NCI-H2171 treated with DMSO at 0.1 percent for 48 hours (cell line): Measurements from ENCODE around the gene TFEC.
"Not testable (repeated sequence)": the region's sequence is repeated elsewhere in the genome, so short reads cannot be mapped to it uniquely, and the experiment has no call there.

Source experiments
- DNase-seq: peaks from one replicate; lab custom pipeline; 2025; lab: John Stamatoyannopoulos, UW

Gene TFEC, protein sequence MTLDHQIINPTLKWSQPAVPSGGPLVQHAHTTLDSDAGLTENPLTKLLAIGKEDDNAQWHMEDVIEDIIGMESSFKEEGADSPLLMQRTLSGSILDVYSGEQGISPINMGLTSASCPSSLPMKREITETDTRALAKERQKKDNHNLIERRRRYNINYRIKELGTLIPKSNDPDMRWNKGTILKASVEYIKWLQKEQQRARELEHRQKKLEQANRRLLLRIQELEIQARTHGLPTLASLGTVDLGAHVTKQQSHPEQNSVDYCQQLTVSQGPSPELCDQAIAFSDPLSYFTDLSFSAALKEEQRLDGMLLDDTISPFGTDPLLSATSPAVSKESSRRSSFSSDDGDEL

DNA sequence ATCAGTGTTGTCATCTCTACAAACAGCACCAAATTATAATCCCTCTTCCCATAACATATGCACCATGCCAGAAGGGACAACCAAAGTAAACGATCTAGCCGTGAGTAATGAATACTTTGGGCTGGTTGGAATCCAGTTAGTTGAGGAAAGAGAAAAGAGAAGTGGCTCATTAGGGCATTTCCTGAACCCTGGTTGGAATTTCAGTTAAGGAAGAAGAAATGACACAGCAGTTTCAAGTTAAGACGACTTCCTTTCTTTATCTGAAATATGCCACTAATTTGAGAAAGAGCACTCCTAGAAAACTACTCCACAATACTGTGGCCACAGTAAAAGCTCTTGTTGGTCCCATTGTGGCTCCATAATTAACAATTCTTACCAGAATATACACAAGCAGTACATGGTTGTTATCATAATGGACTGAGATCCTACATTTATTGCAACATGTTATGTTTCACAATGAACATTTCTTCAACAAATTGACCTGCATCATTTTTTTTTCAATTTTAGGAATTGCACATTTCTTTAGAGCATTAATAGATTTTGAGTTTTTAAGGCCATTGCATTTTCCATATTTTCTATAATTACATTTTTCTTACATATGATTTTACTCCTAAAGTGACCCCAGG is at the start of gene TFEC:
Gene TFEC, minus strand, starts transcription at position 113 of the 626 bp plus-strand sequence. CDS start 46,322 bp downstream, outside the sequence.
- no peak for DNase-seq

DNA sequence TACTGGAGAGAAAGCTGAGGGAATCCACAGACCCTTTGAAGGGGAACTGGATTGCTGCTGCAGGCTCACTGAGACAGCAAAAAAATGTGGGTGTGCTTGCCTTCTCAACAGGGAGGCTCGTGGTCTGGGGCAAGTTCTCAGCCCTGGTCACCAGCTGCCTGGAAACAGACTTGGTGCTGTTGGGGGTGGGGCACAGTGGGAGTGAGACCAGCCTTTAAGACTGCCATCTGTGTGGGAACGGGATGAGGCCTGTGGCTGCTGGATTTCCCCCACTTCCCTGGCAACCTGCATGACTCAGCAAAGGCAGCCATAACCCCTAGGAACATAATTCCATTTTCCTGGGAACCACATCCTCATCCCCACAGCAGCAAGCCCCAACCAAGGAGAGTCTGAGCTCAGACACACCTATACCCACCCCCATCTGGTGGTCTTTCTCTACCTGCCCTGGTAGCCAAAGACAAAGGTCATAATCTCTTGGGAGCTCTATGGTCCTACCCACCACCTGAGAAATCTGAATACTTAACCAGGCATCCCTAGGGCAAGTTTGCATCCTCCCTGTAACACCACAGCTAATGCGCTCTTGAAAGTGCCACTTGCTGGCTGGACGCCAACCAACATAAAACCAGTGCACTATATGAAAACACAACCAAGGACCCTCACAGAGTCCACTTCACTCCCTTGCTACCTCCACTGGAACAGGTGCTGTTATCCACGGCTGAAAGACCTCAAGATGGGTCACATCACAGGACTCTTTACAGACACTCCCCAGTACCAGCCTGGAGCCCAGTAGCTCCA is 45.0 kb upstream of the TFEC start:
- DNase-seq, result no peak

DNA sequence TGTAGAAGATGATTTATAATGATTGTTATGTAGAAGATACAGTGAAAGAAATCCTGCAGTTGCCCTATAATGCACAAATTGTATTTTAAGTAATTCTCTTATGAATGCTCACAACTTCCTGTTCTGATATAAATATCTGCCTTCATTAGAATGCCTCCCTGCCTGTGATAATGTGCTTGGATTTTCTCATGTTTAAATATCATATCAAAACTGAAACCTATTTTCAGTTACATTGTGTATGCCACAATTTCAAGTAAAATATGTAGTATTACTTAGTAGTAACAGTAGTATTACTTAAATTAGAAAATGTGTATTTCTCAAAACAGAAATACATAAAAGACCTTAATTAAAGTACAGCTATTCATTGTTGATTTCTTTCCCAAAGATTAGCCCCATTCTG is 41.1 kb upstream of the TFEC start:
- no peak for DNase-seq

DNA sequence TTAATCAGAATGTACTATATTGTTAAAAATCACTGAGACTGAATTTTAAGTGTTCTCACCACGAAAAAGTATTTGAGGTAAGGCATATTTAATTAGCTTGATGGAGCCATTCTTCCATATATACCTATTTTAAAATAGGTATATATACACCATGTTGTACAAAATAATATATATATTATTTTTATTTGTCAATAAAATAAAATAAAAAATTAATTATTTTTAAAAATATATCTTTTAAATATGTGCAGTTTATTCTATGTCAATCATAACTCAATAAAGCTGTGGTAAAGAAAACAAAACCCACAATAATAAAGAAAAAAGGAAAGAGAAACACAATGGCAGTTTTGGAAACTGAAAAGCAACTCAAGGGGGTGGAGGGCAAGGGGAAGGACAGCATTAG is 33.6 kb upstream of the TFEC start:
- no peak for DNase-seq

DNA sequence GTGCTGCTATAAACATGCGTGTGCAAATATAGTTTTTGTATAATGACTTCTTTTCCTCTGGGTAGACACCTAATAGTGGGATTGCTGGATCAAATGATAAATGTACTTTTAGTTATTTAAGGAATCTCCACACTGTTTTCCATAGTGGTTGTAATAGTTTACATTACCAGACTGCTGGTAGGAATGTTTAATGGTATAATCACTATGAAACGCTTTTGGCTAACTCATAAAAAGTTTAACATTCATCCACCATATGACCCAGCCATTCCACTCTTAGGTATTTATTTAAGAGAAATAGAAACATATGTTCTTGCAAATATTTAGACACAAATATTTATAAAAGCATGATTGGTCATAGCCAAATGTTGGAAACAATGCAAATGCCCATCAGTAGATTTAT is 32.1 kb upstream of the TFEC start:
- DNase-seq, result no peak

DNA sequence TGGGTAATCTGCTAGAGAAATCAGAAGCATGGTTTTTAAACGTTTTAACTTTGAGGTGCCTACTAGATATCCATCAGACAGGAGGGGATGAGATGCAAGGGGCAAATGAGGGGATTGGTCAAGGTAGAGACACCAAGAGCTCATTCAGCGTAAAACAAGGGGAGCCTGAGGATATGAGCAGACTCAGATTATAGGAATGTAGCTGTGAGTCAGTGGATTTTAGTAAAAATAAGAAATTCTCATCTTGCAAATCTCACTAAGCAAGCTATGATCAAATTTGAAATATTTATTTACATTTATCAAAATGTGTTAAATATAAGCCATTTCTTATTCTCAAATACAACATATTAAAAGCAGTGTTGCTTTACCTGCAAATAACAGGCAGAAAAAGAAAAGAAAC is 21.4 kb upstream of the TFEC start:
- DNase-seq, result no peak

DNA sequence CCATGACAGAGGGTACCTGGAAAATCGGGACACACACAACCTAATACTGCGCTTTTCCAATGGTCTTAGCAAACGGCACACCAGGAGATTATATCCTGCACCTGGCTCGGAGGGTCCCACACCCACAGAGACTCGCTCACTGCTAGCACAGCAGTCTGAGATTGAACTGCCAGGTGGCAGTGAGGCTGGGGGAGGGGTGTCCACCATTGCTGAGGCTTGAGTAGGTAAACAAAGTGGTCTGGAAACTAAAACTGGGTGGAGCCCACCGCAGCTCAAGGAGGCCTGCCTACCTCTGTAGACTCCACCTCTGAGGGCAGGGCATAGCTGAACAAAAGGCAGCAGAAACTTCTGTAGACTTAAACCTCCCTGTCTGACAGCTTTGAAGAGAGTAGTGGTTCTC is 16.7 kb upstream of the TFEC start:
- not testable (repeated sequence) for DNase-seq

DNA sequence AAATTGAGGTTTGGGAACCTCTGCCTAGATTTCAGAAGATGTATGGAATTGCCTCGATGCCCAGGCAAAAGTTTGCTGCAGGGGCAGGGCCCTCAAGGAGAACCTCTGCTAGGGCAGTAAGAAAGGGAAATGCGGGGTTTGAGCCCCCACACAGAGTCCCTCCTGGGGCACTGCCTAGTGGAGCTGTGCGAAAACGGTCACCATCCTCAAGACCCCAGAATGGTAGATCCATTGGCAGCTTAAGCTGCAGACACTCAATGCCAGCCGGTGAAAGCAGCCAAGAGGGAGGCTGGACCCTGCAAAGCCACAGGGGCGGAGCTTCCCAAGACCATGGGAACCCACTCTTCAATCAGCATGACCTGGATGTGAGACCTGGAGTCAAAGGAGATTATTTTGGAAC is 15.0 kb upstream of the TFEC start:
- DNase-seq, result no peak

DNA sequence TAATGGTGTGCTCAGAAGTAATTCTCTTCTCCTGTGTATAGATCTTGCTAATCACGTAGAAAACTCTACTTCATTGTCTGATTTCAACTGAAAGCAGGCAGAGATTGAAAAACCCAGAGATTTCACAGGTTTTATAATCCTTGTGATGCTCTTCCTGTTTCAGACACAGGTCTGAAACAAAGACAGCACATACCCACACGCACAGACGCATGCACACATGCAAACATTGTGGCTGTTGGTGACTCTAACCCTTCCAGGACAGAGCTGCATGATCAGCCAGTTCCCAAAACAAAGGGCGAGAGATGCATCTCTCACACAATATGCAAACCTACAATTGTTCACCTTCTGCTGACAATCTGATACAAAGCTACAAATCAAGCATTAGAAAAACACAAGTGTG is 11.1 kb upstream of the TFEC start:
- DNase-seq, result no peak

DNA sequence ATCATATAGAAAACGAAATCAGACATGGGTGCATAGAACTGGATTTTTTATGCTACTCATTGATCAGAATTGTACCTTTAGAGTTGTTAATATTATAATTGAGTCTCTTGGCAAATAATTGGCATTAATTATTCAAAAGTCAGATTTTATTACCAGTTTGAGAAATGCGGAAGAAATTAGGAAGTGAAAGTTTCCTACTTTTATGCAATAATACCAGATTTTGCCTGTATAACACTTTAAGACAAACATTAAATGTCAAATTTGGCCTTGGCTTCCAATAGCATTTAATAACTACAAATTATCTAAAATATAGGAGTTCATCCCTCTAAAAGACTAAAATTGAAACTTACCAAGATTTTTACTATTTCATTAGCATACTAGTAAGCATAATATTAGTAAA is 6.8 kb upstream of the TFEC start:
- no peak for DNase-seq

DNA sequence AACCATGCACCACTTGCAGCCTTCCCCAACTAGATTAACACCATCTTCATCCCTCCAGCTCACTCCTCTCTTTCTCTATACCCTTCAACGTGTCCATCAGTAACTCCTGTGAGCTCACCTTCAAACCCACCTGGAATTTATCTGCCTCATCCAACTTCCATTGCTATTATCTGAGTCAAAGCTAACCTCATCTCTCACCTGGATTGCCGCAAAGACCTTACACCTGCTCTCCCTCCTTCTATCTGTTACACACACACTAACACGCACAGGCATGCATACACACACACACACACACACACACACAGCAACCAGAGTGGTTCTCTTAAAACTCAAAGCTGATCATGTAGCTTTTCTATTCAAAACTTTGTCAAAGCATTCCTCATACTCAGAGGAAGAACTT is 3.8 kb upstream of the TFEC start:
- DNase-seq, result no peak

DNA sequence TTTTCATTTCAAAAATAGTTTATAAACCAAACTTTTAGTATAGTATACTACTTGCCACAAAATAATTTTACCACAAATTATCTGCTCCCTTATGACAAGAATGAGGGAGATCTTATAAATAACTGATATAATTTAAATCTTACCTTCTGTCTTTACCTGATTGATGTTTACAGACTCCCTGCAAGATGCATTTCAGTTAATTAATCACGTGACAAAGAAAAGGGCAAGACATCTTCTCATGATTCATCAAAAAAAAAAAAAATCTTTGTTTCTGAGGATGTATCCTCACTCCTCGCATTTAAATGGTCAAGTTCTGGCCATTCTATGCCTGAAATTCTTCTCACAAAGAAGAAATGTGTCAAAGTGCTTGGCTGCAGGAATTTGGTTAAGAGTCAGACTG is 2.3 kb upstream of the TFEC start:
- no peak for DNase-seq

DNA sequence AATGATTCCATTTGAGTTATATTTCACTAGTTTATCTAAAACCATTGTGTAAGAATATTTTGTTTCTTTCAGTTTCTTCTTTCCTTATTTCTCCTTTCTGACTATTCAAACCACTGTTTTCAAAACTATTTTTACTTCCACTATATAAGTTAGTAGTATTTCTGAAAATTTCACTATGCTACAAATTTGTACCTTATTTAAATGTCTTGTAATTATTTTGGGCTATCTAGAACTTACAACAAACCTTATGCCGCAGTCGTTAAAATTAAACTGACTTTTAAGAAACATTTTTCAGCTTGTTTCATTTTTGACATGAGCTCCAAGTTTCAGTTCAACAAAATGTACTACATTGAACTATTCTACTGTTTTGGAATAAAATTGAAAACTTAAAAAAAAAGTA is 1.8 kb downstream of the TFEC start:
- DNase-seq, result no peak

DNA sequence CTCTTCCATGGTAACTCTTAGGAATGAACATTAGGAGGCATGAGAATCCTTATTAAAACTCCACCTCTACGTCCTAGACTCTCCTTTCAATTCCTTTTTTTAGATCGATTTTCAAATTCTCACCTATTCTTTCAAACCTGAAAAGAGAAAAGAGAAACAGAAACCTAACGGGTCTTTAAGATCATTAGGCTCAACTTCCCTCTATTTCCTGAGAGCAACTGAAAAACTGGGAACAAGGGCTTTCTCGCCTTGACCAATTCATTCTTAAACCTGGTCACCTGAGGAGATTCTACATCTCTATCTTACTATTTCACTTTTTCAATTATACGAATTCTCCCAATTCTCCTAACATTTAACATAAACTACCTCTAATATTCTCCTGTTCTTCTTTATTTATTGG is 2.8 kb downstream of the TFEC start:
- DNase-seq, result no peak

DNA sequence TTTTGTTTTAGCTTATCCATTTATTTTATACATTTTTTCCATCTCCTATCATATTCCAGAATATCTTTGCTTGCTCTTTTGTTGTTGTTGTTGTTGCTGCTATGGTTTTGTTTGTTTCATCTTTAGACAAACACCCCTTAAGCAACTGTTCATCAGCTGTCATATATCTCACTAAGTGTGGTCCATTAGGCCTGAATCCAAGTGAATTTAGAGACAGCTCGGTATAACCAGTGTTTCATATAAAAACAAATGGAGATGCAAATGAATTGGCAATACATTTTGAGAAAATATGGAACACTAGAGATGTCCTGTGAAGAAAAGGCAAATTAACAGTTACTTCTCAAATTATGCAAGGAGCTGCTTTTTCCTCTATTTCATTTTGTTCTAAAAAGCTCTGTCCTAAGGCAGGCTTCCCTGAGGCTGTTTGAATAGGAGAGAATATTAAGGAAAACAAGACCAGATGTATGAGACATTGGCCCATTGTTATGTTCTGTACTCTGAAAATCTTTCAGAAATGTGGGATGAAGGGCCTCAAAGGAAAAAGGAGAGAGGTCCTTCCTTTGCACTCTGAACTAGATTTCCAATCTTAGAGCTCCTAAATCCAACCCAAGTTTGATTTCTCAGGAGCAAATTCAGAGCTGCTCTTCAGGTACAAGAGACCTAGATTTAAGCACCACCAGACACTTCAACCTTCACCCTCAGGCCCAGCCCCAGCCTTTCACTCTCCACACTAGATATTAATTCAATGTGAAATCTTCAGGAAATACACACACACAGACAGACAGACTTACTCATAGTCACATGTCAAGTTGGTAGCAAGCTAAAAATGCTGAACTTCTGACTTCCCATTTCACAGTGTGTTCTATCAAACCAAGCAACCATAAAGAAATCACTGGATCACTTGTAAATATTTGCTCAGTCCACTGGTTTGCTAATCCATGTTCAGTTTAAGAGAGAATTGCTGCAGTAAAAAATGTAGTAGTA is 5.4 kb downstream of the TFEC start:
- no peak for DNase-seq

DNA sequence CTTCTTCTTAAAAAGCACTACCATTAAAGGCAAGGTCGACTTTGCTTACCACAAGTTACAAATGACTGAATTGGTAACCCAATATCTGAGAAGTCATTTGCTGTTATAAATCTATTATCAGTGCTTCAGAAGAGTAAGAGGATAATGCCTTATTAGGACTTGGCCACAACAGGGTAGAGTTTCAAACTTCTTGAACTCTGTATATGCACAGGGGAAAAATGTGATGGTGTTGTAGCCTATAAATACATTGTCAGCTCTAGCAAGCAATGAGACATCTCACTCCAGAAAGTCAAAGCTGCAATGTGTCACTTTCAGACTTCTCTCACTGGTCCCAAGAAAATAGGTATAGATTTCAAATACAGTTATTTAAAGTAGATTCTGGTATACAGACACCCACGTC is 9.3 kb downstream of the TFEC start:
- DNase-seq, result no peak

DNA sequence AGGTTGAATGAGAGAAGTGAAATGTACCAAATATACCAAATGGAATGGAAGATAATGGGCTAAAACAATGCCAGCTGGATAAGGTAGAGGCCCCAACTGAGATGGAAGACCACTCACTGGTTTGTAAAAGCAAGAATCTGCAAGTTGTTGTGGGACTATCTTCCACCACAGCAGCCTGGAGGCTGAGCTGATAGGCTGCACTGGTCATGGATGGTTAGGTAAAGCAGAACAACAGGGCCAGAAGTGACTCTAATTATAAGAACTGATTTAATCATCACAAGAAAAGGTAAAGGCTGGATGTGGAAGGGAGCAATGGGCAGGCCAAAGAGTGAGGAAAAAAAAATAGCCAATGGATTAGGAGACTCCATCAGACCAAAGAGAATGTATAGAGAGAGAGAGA is 11.8 kb downstream of the TFEC start:
- no peak for DNase-seq

DNA sequence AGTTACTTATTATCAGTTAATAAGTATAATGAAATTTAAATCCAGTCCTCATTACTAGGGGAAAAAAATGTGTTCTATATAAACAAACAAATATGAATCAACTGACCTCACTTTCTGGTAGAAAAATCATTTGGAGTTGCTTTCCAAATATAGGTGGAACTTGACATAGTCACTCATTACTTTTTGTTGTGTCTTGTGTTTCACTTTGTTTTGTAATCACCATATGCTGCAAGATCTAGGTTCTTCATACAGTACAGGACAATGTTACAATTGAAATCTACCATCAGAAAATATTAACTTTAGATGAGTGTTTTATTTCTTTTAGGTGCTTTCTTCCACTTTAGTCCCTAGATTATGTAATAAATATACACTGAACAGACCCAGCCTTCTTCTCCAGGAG is 16.9 kb downstream of the TFEC start:
- no peak for DNase-seq

DNA sequence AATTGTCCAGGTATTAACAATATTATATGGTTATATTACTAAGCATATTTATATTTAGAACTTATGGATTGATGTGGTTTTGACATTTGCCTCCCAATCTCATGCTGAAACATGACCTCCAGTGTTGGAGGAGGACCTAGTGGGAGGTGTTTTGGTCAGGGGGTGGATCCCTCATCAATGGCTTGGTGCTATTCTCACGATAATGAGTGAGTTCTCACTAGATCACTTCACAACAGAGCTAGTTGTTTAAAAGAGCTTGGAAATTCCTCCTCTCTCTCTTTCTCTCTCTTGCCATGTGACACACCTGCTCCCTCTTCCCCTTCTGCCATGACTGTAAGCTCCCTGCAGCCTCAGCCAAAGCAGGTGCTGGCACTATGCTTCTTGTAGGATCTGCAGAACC is 19.0 kb downstream of the TFEC start:
- no peak for DNase-seq

DNA sequence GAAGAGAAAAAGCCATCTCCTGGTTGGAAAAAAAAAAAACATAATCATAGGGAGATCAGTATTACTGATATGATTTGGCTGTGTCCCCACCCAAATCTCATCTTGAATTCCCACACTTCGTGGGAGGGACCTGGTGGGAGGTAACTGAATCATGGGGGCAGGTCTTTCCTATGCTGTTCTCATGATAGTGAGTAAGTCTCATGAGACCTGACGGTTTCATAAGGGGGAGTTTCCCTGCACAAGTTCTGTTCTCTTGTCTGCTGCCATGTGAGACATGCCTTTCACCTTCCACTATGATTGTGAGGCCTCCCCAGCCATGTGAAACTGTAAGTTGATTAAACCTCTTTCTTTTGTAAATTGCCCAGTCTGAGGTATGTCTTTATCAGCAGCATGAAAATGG is 25.8 kb downstream of the TFEC start:
- not testable (repeated sequence) for DNase-seq

DNA sequence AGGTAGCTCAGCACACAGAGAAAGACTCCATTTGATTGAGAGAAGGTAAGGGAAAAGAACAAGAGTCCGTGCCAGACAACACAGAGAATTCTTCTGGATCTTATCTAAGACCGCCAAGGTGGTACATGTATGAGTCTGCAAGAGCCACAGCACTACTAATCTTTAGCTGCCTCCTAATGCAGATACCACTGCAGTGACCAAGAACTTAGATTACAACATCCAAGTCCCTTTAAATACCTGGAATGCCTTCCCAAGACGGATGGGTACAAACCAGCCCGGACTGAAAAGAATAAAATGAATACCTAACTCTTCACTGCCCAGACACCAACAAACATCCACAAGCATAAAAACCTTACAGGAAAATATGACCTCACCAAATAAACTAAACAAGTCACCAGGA is 33.3 kb downstream of the TFEC start:
- no peak for DNase-seq

DNA sequence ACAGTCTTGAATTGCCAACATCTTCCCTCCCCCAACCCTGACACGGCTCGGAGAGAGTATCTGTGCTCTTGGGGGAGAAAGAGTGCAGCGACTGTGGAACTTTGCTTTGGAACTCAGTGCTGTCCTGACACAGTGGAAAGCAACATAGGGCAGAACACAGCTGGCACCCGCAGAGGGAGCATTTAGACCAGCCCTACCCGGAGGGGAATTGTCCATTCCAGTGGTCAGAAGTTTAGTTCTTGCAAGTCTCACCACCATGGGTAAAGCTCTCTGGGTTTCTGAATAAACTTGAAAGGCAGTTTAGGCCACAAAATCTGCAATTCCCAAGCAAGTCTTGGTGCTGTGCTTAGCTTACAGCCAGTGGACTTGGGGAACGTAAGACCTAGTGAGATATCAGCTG is 34.9 kb downstream of the TFEC start:
- no peak for DNase-seq
